Measurements from ENCODE around the gene SEC31B.

The SEC31B gene

GRCh38 chr10:100528123-100528886 is 8.6 kb upstream of the SEC31B start:
- no peak for DNase-seq (ENCODE audit: low read depth in 2 of 2)

- no peak for DNase-seq (ENCODE audit: low read depth in 2 of 2)
Observed at GRCh38 chr10:100524638-100525037, 5.0 kb upstream of the SEC31B start.

- no peak for DNase-seq (ENCODE audit: low read depth in 2 of 2)
Observed at GRCh38 chr10:100524206-100524605, 4.5 kb upstream of the SEC31B start.

GRCh38 chr10:100522945-100523344 is 3.3 kb upstream of the SEC31B start:
- DNase-seq (ENCODE audit: low read depth in 2 of 2): no peak

- DNase-seq (ENCODE audit: low read depth in 2 of 2): no peak
Observed at GRCh38 chr10:100522107-100522801, 2.6 kb upstream of the SEC31B start.

- no peak for DNase-seq (ENCODE audit: low read depth in 2 of 2)
Observed at GRCh38 chr10:100520811-100521210, 1.1 kb upstream of the SEC31B start.

- peak in 1 of 2 donors; percentile 36 for DNase-seq (ENCODE audit: low read depth in 2 of 2)
Observed at GRCh38 chr10:100518761-100519241, 860 bp downstream of the SEC31B start.

GRCh38 chr10:100516847-100517246 is 2.8 kb downstream of the SEC31B start:
- no peak for DNase-seq (ENCODE audit: low read depth in 2 of 2)

- no peak for DNase-seq (ENCODE audit: low read depth in 2 of 2)
Observed at GRCh38 chr10:100515612-100516011, 4.0 kb downstream of the SEC31B start.

GRCh38 chr10:100510533-100511308 is 8.9 kb downstream of the SEC31B start:
- DNase-seq (ENCODE audit: low read depth in 2 of 2): peak; percentile 41 to 54

GRCh38 chr10:100509241-100509840 is 10.3 kb downstream of the SEC31B start:
- DNase-seq (ENCODE audit: low read depth in 2 of 2): peak; percentile 20 to 46

- DNase-seq (ENCODE audit: low read depth in 2 of 2): no peak
Observed at GRCh38 chr10:100508691-100509150, 10.9 kb downstream of the SEC31B start.

- DNase-seq (ENCODE audit: low read depth in 2 of 2): no peak
Observed at GRCh38 chr10:100508266-100508665, 11.4 kb downstream of the SEC31B start.

GRCh38 chr10:100507357-100507732 is 12.3 kb downstream of the SEC31B start:
- no peak for DNase-seq (ENCODE audit: low read depth in 2 of 2)

GRCh38 chr10:100506596-100507356 is 12.9 kb downstream of the SEC31B start:
- no peak for DNase-seq (ENCODE audit: low read depth in 2 of 2)

GRCh38 chr10:100505164-100505563 is 14.5 kb downstream of the SEC31B start:
- DNase-seq (ENCODE audit: low read depth in 2 of 2): no peak

- DNase-seq (ENCODE audit: low read depth in 2 of 2): no peak
Observed at GRCh38 chr10:100504096-100504495, 15.6 kb downstream of the SEC31B start.

- DNase-seq (ENCODE audit: low read depth in 2 of 2): no peak
Observed at GRCh38 chr10:100502926-100503494, 16.7 kb downstream of the SEC31B start.

- DNase-seq (ENCODE audit: low read depth in 2 of 2): no peak
Observed at GRCh38 chr10:100501423-100501822, 18.2 kb downstream of the SEC31B start.

- DNase-seq (ENCODE audit: low read depth in 2 of 2): no peak
Observed at GRCh38 chr10:100498059-100498458, 21.6 kb downstream of the SEC31B start.

- DNase-seq (ENCODE audit: low read depth in 2 of 2): no peak
Observed at GRCh38 chr10:100496567-100496966, 23.1 kb downstream of the SEC31B start.

Measured in activated CD8-positive, alpha-beta memory T cell treated with anti-CD3 and anti-CD28 coated beads for 4 hours (primary cell).